ENCODE measurements around the gene ZBTB16.

Gene ZBTB16

DNA sequence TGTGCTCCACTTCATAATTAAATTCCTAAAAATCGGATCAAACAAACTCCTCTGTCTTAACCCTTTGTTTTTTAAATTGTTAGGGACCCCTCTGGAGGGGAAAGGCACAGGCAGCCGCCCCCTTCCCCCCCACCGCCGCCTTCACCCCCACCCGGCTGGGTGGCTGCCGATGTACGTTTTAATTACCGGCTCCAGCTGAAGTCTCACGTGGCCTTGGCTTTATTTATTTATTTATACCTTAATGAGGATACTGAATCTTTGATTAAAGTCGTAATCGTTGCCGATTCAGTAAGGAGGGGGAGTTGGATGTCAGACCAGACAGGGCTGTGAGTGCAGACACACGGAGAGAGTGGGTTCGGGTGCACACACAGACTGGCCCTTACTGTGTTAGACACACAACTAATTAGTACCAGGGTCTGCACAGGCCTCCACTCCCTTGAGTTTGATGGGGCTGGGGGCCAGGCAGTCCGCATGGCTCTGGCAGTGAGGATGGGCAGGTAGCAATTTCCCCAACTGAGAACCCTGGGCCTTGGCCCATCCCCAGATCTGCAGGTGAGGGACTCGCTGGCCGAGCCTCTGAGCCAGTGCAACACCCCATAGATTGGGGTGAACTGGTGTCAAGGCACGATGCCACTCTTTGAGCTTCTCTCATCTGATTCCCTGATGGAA is 185.3 kb downstream of the ZBTB16 start:
- no peak for DNase-seq (ENCODE audit: low read depth)

DNA sequence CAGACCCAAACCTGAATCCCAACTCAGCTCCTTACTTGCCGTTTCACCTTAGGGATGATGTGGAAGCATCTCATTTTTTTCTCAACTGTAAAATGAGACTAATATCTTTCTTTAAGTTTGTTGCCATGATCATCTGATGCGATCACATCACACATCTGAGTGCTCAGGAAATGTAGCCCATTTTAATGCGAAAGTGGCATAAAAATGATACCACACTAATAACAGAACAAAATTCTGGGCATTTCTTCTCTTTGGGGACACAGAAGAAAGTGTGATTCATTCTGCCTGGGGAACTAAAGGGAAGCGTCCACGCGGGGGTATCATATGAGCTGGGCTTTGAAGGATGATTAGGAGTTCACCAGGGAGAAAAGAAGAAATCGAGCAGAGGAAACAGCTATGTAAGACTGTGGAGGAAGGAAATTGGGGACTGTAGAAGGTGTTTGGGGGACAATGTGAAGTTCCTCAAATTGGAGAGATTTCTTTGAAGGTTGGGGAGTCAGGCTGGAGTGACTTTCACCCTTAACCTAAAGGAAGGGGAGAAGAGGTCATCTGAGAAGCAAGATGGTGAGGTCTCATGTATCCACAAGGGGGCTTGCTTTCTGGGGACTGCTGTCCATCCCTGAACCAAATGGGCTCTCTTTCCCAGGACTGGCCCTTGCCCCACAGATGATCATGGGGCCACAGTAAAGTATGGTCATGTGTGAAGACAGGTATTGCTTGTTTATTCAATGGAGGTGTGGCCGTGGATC is 187.0 kb downstream of the ZBTB16 start:
- DNase-seq (ENCODE audit: low read depth), result no peak

DNA sequence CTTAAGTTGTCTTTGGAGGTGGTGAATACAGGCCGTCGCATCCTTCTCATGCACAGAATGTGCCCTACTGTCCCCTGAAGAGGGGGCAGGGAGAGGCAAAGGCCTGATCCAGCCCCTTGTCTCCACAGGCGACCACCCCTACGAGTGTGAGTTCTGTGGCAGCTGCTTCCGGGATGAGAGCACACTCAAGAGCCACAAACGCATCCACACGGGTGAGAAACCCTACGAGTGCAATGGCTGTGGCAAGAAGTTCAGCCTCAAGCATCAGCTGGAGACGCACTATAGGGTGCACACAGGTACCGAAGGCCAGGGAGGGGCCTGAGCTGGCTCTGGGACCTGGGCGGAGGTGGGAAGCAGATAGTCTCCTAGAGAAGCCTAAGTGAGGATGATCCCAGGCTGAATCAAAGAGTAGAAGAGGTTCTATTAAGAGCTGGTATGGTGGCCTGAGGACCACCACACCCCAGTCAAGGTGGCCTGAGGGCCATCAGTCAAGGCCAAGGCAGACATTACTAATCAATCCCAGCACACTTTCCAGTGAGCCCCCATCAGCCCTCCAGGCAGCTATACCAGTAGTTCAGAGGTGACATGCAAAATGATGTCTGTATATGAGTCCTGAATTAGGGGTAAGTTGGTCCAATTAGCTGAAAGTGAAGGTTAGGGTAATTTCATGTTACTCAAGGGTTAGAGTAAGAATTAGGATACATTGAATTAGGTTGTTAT is 187.7 kb downstream of the ZBTB16 start:
- DNase-seq (ENCODE audit: low read depth), result no peak

DNA sequence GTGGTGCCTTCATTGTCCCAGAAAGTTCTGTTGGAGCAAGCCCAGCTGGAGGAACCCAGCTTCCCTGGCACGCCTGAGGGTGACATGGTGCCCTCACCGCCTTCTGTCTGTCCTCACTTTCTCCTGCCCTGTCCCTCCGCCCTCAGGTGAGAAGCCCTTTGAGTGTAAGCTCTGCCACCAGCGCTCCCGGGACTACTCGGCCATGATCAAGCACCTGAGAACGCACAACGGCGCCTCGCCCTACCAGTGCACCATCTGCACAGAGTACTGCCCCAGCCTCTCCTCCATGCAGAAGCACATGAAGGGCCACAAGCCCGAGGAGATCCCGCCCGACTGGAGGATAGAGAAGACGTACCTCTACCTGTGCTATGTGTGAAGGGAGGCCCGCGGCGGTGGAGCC is 190.7 kb downstream of the ZBTB16 start:
- DNase-seq (ENCODE audit: low read depth), result no peak

DNA sequence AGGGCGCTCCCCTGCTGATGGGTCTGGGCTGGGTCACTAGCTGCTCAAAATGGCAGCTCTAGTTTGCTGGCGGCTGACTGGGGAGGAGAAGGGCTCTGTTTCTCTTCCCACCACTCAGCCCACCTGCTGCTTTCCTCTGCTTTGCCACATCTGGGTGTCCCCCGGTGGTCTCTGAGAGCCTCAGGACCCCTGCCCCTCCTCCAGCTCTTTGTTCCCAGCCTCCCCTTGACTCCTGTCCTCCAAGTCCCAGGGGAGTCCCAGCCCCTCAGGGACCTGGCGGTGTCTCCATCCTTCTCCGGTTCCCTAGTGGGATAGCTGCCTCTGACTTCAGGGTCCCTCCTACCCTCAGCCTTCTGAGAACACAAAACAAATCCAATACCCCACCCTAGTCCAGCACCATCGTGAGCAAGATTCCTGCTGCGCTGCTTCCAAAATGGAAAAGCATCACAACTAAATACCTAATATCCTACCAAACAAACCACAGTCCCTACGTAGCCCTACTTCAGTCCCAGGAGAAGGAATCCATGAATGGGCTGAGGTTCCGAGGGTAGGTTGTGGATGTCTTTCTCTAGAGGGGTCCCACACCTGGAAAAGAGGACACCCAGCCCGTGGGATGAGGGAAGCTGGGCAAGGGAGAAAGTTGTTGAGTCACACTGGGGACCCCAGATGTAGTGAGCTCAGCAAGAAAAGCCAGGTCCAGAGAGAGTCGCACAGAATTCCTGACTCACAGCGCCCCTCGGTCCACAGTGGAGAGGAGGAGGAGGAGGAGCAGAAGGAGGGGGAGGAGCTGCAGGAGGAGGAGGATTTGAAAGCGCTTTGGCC is 191.7 kb downstream of the ZBTB16 start:
- DNase-seq (ENCODE audit: low read depth), result no peak

DNA sequence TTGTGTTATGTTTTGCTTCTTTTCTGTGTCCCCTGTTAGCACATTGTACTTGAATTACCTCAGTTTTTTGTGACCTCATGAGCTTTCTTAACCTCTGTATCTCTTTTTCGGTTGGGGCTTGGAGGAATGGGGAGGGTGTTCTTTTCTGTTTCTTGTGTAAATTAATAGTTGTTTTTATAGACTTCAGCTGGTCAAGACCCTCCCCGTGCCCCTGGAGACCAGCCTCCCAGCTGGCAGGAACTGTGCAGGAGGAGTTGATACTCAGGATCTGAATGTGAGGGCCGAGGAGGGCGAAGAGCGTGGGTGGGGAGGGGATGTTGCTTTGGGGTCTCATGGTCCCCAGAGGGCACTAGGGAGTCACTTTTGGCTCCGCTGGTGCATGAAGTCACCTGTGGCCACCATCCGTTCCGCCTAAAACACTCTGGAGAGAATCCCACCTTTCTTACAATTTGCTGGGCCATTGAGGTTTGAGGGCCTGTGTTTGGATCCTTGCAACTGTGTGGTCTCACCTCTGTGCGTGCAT is 192.4 kb downstream of the ZBTB16 start:
- no peak for DNase-seq (ENCODE audit: low read depth)

DNA sequence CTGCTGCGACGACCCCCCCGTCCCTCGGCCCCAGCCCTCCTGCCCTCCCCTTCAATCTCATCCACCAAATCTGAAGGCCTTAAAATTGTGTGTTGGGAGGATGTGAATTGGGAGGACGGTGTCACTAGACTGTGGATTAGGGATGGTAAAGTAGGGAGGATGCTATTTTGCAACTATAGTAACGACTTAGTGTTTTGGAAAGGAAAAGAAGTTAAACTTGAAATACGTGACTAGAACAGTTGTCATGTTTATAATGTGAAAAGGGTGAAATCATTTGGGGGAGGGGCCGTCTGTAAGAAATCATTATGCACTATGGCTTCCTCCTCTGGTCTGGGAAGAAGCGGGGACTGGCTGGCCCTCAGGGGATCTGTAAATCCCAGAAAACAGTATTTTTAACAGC is 193.3 kb downstream of the ZBTB16 start:
- no peak for DNase-seq (ENCODE audit: low read depth)

DNA sequence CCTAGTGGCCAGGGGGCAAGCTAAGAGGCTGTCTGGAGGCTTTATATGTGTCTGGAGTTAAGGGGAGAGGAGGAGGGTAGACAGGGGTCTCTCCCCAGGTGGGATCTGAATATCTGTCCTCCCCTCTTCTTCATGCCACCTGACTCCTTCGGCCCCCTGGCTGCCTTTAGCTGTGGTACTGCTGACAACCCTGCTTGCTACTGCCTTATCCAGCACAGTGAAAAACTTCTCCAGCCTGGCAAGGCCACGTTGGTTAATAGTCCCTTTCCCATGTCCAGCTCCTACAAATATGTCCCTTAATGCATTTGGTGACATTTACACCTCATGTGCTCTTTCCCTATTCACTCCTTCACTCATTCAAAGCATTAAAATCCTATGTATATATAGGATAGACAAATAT is 194.3 kb downstream of the ZBTB16 start:
- no peak for DNase-seq (ENCODE audit: low read depth)

DNA sequence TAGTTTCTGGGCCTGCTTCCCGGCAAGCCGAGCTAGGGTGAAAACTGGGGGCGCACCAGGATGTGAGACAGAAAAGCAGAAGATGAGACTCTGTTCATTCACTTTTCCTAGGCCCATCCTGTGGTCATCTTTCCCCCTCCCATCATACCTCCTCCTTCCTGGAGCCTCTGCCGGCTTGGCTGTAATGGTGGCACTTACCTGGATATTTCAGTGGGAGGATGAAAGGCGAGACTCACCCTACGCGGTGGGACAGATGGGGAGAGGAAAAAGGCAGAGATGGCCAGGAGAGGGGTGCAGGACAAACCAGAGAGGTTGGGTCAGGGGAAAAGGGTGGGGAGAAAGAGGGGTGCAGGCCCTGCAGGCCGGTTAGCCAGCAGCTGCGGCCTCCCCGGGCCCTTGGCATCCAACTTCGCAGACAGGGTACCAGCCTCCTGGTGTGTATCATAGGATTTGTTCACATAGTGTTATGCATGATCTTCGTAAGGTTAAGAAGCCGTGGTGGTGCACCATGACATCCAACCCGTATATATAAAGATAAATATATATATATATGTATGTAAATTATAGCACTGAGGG is 195.1 kb downstream of the ZBTB16 start:
- DNase-seq (ENCODE audit: low read depth), result no peak

DNA sequence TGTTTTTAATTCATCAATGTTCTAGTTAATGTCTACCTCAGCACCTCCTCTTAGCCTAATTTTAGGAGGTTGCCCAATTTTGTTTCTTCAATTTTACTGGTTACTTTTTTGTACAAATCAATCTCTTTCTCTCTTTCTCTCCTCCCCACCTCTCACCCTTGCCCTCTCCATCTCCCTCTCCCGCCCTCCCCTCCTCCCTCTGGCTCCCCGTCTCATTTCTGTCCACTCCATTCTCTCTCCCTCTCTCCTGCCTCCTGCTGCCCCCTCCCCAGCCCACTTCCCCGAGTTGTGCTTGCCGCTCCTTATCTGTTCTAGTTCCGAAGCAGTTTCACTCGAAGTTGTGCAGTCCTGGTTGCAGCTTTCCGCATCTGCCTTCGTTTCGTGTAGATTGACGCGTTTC is 195.8 kb downstream of the ZBTB16 start:
- DNase-seq (ENCODE audit: low read depth), result no peak

DNA sequence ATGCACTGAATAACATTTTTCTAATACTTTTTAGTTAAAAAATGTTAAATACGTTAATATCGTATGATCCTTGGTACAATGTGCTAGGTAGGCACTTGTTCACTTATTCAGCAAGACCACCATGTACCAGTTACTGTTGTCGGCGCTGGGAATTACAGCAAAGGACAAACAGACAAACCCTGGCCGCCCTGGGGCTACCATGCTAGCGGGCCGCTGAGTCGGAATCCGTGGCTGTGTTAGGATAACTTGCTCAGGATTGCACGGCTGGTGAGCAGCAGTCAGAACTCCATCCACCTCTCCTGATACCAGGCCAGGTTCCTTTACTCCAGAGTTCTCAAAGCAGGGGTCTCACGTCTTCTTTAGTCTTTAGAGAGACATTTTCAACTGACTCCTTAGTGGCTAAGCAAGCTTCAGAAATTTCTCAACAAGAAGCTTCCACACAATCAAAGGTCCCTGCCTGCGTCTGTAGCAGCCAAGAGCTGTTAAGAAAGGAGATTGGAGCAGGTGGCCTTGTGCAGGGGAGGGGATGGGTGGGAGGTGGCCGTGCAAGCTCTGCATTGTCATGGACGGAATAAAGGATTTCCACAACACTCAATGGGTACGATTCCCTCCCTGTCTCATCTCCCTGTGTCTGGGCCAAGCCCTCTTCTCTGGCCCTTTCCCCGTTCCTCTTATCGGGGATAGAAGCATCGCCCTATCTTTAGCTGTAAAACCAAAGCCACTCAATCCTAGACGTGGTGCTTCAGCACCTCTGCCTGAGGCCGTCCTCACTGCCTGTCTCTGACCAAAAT is 196.9 kb downstream of the ZBTB16 start:
- no peak for DNase-seq (ENCODE audit: low read depth)

DNA sequence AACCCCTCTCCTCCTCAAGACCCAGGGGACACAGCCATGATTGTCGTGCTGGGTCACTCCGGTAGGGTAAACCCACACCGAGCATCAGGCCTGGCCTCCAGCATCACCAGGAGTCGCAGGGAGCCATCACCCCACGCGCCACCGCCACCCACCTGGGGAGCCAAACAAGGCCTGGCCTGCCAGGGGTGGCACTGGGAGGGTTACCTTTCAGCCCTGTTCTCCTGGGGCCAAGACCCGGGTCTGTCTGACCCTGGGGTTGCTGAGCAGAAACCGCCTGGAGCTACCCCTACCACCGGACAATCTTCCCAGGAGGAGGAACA is 197.4 kb downstream of the ZBTB16 start:
- no peak for DNase-seq (ENCODE audit: low read depth)

DNA sequence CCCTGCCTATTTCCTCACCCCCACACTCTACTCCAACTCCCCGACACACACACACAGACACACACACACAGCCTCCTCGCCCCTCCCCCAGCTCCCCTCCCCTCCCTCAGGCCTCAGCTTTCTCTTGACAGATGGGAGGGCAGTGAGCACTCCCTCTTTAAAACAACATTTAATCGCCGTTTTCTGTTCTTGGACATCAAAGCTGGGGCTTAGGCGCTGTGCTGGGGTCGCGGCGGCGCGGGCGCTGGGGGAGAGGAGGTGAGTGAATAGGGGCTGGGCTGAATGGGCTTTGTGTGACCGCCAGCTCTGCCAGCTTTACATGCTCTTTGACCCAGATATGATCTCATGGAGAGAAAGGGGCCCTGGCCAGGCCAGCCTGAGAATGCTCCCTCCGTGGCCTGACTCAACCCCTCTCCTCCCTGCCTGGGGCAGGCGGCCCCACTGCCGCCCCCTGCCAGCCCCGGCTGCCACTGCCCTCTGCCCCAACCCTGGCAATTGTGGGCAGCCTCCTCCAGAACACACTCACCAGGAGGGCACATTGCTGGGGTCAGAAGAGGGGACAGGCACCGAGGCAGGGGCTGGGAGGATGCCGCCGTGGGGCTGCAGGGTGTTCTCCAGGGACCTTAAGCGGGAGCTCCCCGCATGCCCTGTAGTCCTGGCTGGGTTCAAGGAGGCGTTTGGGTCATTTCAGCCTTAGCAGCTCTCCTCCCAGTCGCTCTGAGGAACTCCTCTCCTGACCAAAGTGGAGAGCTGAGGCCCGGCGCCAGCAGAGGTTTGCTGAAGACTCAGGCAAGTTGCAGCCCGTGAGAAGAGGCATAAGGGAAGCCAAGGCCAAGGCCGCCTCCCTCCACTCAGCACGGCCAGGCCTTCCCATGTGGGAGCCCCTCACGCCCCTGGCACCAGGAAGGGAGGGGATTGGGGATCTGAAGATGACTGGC is 198.4 kb downstream of the ZBTB16 start:
- no peak for DNase-seq (ENCODE audit: low read depth)

DNA sequence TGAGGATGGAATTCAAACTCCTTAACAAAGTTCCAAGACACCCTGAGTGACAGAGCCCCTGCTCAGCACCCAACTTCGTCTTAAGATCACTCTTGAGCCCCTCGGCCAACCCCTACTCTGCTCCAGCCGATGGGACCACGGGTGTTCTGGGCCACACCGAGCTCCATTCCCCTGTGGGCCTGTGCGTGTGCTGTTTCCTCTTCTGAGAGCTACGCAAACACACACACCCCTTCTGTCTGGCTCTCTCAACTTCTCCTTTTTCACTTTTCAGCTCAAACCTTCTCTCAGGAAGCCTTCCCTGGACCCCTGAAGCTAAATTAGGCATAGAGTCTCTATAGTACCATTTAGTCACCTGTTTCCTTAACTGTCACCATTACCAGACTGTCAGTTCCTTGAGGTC is 199.2 kb downstream of the ZBTB16 start:
- no peak for DNase-seq (ENCODE audit: low read depth)

DNA sequence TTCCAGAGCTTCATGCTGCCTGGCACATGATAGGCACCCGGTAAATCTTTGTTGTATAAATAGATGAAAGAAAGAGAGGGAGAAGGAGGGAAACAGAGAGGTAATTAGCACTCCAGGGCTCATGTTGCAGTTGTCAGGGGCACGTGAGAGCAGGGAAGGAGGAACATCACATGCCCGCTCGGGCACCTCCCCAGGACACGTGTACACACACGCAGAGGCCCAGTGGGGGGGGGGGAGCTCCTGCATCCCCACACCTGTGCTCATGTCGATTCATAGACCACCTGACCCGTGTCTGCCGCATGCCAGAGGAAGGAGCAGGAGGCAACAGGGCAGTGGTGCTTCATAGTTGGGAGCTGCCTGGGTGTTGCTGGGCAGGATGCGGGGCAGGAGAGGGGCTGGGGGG is 199.6 kb downstream of the ZBTB16 start:
- DNase-seq (ENCODE audit: low read depth), result no peak

DNA sequence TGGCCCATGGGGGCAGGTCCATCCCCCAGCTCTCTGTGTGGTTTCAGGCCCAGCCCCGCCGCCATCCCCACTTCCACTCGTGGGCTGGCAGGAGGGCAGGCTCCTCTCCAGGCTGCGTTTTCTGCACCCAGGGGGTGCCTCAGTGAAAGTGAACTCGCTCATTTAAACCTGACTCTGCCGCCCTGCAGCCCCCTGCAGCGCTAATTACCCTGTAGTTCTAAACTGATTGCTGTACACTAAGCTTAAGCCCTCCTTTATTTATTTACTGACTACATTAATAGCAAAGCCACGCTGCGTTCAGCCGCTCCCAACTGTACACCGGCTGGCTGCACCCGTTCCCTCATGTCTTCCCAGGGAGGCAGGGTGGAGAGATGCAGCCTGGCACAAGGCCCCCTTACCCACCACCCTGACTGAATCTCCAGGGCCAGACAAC is 200.1 kb downstream of the ZBTB16 start:
- DNase-seq (ENCODE audit: low read depth), result no peak

DNA sequence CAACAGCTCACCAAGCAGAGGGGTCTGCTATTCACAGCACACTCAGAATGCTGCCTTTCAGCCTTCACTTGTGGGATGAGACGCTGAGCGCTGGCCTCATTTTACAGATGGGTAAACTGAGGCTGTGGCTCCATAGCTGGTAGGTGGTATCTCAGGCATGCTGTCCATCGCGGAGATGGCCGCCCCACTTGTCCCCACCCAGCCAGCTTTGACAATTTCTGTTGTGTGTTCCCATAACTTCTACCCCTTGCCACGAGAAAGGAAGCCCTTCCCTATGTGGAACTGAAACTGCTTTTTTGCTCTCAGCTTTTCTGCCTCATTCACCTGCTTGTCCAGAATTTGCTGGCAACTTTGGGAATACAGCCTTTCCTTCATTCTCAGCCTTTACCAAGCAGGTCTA is 200.6 kb downstream of the ZBTB16 start:
- no peak for DNase-seq (ENCODE audit: low read depth)

DNA sequence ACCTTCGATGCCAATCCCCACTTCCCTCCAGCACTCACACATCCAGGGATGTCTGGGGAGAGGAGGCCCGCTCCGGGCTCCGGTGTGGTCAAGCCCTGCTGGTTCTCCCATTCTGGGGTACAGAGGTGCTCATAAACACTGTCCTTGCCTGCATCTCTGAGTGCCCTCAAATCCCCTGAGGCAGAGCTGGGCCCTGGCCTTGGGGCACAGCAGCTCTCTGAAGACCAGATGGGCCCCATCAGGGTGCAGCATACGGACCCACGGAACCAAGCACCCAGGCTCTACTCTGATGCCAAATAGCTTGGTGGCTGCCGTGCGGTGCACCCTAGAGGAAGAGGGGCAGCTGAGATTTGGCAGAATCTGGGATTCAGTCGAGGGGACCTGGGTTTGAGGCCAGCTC is 201.0 kb downstream of the ZBTB16 start:
- DNase-seq (ENCODE audit: low read depth), result no peak

DNA sequence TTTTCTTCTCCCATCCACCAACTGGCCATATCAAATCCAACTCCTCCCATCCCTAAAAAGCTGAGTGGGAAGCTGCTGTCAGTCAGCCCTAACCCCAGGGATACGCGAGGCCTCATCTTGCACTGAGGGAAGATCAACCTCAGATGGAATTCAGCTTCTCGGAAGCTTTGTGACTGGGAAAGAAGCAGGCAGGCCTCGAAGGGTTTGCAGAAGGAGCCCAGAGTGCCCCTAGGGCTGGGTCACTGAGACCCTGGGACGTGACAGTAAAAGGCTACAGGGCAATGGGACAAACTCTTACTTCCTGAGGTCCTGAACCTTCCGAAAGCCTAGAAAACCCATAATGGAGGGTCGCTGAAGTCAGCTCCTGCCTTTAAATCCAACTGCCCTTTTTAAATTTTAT is 202.3 kb downstream of the ZBTB16 start:
- DNase-seq (ENCODE audit: low read depth), result no peak
